Nephron (organoid): ENCODE data around the gene RAPGEF6.

Experiments used
- H3K27ac Mint-ChIP-seq, 3 experiments: 2 replicates each; pipeline ENCODE4 v1.8.0; 2020; ENCODE audit warnings: mixed read lengths in 3 of 3, mild to moderate bottlenecking in 2 of 3, moderate library complexity in 1 of 3
- H3K27me3 Mint-ChIP-seq: 2 replicates; pipeline ENCODE4 v1.8.0; 2021; ENCODE audit warnings: low read depth, mild to moderate bottlenecking, moderate library complexity, mixed read lengths
- H3K36me3 Mint-ChIP-seq: 2 replicates; pipeline ENCODE4 v1.8.0; 2020; ENCODE audit warnings: low read depth, mixed read lengths
- H3K4me1 Mint-ChIP-seq: 2 replicates; pipeline ENCODE4 v1.8.0; 2020; ENCODE audit warnings: mixed read lengths
- H3K4me3 Mint-ChIP-seq, 3 experiments: 2 replicates each; pipeline ENCODE4 v1.8.0; 2020; ENCODE audit warnings: mild to moderate bottlenecking in 3 of 3, mixed read lengths in 3 of 3, moderate library complexity in 2 of 3
- H3K9me3 Mint-ChIP-seq: 2 replicates; pipeline ENCODE4 v1.8.0; 2020; ENCODE audit warnings: mixed read lengths
- TF ChIP-seq, protein P1 (sequence below), 3 experiments: fragments of 200-600 bp; sonication (generic); IDR thresholded peaks; one replicate each; pipeline ENCODE4 v1.5.0; 2021; ENCODE audit warnings: antibody characterized with exemption in 3 of 3; ENCODE audit not compliant: unreplicated experiment in 3 of 3

Gene RAPGEF6

DNA sequence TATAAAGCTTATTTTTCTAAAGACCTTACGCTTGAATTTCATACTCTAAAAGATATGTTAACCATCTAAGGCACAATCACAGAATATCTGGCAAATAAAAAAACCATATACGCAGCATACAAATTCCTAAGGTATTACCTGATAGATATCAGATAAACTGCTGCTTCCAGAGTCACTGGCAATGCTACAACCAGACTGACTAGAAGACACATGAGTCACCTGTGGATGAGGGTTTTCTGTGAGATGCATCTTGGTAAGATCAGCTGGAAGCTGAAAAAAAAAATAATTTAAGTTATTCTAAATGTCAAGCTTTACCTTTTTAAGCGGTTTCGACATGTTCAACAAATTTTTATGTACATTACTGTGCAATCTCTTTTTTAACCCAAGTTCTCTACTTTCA is 113.8 kb downstream of the RAPGEF6 start:
- Mint-ChIP-seq H3K36me3 (peaks cover 16% of the 10 kb centered on the region), H3K27ac (no peak overlapping the region), H3K27me3 (no peaks in the 10 kb centered on the region), H3K9me3 (no peaks in the 10 kb centered on the region), H3K4me3 (no peak overlapping the region), H3K4me1 (peaks cover 17% of the 10 kb centered on the region)
- TF ChIP-seq, protein P1, sequence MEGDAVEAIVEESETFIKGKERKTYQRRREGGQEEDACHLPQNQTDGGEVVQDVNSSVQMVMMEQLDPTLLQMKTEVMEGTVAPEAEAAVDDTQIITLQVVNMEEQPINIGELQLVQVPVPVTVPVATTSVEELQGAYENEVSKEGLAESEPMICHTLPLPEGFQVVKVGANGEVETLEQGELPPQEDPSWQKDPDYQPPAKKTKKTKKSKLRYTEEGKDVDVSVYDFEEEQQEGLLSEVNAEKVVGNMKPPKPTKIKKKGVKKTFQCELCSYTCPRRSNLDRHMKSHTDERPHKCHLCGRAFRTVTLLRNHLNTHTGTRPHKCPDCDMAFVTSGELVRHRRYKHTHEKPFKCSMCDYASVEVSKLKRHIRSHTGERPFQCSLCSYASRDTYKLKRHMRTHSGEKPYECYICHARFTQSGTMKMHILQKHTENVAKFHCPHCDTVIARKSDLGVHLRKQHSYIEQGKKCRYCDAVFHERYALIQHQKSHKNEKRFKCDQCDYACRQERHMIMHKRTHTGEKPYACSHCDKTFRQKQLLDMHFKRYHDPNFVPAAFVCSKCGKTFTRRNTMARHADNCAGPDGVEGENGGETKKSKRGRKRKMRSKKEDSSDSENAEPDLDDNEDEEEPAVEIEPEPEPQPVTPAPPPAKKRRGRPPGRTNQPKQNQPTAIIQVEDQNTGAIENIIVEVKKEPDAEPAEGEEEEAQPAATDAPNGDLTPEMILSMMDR (IDR thresholded peaks at IDR 0.05; ENCODE audit: unreplicated experiment in 3 of 3) = no peak

DNA sequence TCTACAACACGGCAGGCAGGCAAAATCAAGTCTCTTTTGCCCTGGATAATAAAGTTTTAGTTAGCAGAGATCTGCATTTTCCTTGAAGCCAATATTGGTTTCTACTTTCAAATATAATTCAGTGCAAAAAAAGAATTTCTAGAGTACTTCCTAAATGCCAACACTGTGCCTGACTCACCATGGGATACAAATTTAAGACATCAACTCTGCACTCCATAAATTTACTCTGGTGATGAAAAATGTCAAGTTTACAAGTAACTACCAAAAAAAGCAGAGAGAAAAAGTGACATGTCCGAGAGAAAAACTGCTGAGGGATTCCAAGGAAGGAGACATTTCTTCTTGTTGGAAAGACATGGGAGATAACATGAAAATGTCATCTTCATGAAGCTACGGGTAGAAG is 119.7 kb downstream of the RAPGEF6 start:
- Mint-ChIP-seq H3K4me3 (no peak overlapping the region), H3K9me3 (no peaks in the 10 kb centered on the region), H3K4me1 (no peaks in the 10 kb centered on the region), H3K36me3 (peaks cover 13% of the 10 kb centered on the region), H3K27ac (no peak overlapping the region), H3K27me3 (no peaks in the 10 kb centered on the region)
- TF ChIP-seq, protein P1 (IDR thresholded peaks at IDR 0.05; ENCODE audit: unreplicated experiment in 3 of 3) = no peak

DNA sequence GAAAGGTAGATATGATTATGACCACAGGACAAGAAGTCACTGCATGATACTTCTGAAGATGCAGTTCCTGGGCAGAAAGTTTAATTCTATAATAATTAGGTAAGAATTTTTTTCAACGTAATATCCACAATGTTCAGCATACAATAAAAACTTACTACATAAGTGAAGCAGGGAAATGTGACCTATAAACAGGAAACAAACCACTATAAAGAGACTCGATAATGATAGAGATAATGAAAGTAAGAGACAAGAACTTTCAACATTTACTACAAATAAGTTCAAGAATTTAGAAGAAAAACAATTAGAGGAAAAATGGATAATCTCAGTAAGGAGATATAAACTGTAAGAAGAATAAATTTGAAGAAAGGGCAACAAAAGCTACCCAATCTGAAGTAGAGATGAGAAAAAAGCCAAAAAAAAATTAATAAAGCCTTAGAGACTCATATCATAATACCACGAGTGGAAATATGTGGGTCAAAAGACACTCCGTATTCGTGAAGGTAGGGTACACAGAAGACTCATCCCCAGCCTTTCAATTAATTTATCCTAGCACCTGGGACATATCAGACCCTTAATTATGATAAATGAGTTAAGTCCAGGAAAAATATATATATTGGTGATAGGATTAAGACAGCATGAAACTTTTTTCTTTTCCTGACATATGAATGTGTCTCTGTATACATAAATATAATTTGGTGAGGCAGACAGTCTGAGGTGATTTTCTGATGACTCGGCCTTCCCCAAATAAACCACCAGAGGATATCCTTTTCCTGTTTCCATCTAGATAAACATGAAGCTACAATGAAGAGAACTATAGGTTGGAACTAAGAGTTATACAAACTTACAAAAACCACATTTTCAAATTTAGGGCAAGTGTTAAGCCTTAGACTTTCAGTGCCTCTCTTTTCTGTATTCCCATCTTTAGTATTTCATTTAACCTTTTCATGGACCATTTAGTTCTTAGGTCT is 120.4 kb downstream of the RAPGEF6 start:
- Mint-ChIP-seq H3K36me3 (peaks cover 13% of the 10 kb centered on the region), H3K4me1 (no peaks in the 10 kb centered on the region), H3K27ac (no peak overlapping the region), H3K4me3 (no peak overlapping the region), H3K9me3 (no peaks in the 10 kb centered on the region), H3K27me3 (no peaks in the 10 kb centered on the region)
- TF ChIP-seq, protein P1 (IDR thresholded peaks at IDR 0.05; ENCODE audit: unreplicated experiment in 3 of 3) = no peak

DNA sequence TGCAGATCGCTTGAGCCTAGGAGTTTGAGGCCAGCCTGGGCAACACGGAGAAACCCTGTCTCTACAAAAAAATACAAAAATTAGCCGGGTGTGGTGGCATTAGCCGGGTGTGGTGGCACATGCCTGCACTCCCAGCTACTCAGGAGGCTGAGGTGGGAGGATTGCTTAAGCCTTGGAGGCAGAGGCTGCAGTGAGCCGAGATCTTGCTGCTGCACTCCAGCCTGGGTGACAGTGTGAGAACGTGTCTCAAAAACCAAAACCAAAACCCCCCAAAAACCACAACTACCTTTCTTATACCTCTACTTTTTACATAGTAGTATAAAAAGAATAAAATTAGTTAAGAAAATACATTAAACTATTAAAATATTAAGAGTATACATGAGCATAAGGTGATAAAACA is 121.2 kb downstream of the RAPGEF6 start:
- Mint-ChIP-seq H3K27ac (no peak overlapping the region), H3K9me3 (no peaks in the 10 kb centered on the region), H3K4me3 (no peak overlapping the region), H3K27me3 (no peaks in the 10 kb centered on the region), H3K4me1 (no peaks in the 10 kb centered on the region), H3K36me3 (peaks cover 9% of the 10 kb centered on the region)
- TF ChIP-seq, protein P1 (IDR thresholded peaks at IDR 0.05; ENCODE audit: unreplicated experiment in 3 of 3) = no peak

DNA sequence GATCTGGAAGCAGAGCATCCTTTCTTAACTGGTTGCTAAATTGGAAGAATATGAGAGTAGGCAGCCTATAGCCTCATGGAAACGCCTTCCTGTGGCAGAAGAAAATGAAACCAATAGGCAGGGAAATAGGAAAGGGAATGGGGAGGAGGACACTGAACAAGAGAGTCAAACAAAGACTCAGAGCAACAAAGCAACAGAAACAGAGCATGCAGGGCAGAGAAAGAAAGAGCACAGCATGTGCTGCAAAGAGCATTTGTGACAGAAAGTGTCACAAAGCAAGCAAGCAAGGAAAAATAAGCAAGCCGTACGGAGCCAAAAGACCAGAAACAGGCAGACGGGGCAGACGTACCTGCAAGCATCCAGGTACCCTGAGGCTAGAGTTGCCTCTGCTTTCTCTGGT is 123.1 kb downstream of the RAPGEF6 start:
- TF ChIP-seq, protein P1 (IDR thresholded peaks at IDR 0.05; ENCODE audit: unreplicated experiment in 3 of 3) = no peak
- Mint-ChIP-seq H3K27me3 (no peaks in the 10 kb centered on the region), H3K27ac (no peak overlapping the region), H3K9me3 (no peaks in the 10 kb centered on the region), H3K4me3 (no peak overlapping the region), H3K36me3 (peaks cover 13% of the 10 kb centered on the region), H3K4me1 (no peaks in the 10 kb centered on the region)

DNA sequence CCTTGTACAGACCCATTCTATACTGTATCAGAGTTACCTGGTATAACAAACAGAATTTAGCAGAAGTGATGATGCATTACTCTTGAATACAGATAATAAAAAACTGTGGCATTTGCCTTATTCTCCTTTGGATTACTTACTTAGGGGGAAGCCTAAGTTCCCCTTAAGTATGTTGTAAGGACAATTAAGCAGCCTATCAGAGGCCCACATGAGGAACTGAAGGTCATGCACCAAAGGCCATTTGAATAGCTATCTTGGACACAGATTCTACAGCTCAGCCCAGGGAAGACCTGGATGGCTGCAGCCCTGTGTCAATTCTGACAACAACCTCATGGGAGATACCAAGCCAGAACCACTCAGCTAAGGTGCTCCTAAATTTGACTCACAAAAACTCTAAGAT is 125.2 kb downstream of the RAPGEF6 start:
- Mint-ChIP-seq H3K36me3 (peaks cover 9% of the 10 kb centered on the region), H3K9me3 (no peaks in the 10 kb centered on the region), H3K27me3 (no peaks in the 10 kb centered on the region), H3K4me3 (no peak overlapping the region), H3K27ac (no peak overlapping the region), H3K4me1 (no peaks in the 10 kb centered on the region)
- TF ChIP-seq, protein P1 (IDR thresholded peaks at IDR 0.05; ENCODE audit: unreplicated experiment in 3 of 3) = no peak
